OCI-LY7 (cell line): Measurements from ENCODE around the gene SENP2.

Source experiments
- CTCF ChIP-seq: fragments of 200-600 bp; sonication (generic); conservative IDR thresholded peaks from 2 replicates; pipeline ENCODE4 v1.5.1; 2014; ENCODE audit warnings: mild to moderate bottlenecking, antibody characterized with exemption, low read length, moderate library complexity, mixed read lengths
- EZH2phosphoT487 ChIP-seq: fragments of 200-600 bp; sonication (generic); IDR thresholded peaks from 2 replicates; pipeline ENCODE4 v1.6.1; 2018; ENCODE audit warnings: low read depth, borderline replicate concordance, mild to moderate bottlenecking, mixed run types, antibody characterized with exemption, low read length, moderate library complexity, mixed read lengths

GRCh38 chr3:185651971-185652370 lies 65.9 kb downstream of the SENP2 start:
- TF ChIP-seq CTCF = no peak
- no peak for TF ChIP-seq EZH2phosphoT487
